NCI-H1930 (cell line): ENCODE measurements around the gene PCSK2.

Source experiments
- DNase-seq, 2 experiments: peaks; one replicate each; lab custom pipeline; 2025; lab: John Stamatoyannopoulos, UW

The PCSK2 gene

DNA sequence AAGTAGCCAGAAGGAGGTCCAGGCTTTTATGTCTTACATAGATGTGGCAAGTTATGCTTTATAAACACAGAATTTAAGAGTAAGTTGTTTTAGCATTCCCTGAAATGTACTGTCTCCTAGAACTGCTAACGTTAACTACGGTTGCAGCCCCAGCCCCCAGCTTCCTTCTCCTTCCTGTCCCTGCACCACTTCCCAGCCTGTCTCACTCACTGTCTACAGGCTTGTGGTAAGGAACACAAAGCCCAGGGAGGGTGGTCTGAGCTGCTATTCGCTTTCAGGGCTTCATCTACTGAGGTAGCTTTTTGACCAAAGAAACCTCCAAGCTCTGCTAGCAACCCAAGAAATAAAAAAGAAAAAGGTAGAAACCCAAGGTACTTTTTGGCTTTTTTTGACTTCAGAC lies 35.9 kb downstream of the PCSK2 start:
- no peak for DNase-seq

DNA sequence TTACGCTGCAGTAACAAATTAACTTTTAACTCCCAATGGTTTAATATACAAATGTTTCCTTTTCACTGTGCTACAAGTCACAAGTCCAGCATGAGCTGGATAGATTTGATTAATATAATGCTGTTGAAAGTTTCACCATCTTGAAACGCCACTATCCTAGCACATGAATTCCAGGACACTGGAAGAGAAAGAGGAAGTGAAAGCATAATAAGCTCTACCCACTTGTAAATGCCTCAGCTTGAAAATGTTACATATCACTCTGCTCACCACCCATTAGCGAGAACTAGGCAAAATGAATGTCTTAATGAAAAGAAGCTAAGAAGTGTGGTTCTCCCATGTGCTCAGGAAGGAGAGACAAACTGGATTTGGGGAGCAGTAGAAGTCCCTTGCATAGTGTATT lies 46.9 kb downstream of the PCSK2 start:
- no peak for DNase-seq

DNA sequence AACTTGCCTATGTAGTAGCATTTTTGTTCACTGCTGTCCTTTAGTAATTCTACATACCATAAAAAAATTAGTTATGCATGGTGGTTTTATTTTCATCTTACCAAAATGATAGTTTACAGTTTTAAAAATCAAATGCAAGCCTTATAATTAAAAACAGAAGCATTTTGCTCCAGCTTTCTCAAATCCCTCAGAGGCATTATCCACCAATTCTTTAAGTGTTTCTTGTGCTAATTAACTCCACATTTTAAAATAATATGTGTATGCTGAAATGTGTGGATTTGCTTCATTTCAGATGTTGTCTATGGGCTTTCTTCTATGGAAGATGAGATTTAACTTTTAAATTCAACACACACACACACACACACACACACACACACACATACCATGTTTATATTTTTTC lies 49.3 kb downstream of the PCSK2 start:
- no peak for DNase-seq

GRCh38 chr20:17281478-17281877 lies 54.6 kb downstream of the PCSK2 start:
- DNase-seq, result peak; percentile 62 to 77

- DNase-seq, result no peak
Measured at GRCh38 chr20:17282501-17282900, 55.7 kb downstream of the PCSK2 start.

DNA sequence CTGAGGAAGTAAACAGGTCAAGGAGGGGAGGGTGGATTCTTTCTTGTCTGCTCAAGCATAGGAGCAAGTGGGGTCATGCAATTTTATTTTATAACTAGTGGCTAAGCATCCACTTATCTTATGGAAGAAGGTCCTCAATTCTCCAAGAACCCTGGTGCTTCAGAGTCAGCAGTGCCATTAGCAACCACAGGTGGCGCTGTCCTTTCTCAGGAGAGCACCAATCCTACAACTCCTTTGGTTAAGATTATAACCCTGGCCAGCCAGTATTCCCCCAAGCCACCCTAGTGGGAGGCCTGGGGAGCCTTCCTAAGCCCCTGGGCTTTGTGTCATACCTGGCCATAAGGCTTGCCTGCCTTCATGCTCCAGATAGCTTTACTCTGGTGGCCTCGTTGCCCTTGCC lies 60.7 kb downstream of the PCSK2 start:
- peak in 1 of 2 experiments; percentile 18 for DNase-seq

DNA sequence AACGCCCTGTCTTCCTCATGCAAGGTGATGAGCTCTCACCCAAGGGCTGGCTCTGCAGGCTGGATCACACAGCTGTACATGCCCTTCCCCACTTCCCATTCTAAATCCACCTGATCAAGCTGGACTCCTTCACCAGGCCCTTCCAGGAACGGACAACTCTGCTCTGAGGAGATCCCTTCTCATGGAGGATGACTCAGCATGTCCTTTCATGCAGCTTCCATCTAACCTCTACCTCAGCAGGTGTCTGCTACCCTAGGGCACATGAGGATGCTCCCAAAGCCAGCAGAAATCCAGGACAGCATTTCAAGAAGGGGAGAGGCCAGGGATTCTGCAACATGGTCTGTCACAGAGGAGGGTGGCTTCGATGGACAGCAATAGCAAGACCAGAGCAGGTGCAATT lies 61.2 kb downstream of the PCSK2 start:
- no peak for DNase-seq

- DNase-seq, result no peak
Measured at GRCh38 chr20:17295151-17295726, 68.4 kb downstream of the PCSK2 start.

DNA sequence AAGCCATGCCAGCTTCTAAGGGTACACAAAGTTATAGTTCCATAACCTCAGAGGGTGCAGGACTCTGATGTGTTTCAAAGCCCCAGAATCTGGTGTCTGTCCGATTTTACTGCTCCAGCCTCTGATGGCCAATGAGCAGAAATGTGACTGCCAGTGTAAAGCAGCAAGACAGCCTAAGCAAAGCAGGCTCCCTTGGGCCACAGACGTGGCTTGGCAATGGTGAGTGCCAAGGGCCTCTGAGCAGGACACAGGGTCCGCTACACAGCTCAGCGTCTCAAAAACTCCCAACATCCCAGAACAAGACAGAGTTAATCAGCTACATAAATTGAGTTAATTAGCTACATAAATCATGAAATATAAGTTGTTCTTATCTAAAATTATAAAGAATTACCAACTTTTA lies 69.2 kb downstream of the PCSK2 start:
- no peak for DNase-seq

DNA sequence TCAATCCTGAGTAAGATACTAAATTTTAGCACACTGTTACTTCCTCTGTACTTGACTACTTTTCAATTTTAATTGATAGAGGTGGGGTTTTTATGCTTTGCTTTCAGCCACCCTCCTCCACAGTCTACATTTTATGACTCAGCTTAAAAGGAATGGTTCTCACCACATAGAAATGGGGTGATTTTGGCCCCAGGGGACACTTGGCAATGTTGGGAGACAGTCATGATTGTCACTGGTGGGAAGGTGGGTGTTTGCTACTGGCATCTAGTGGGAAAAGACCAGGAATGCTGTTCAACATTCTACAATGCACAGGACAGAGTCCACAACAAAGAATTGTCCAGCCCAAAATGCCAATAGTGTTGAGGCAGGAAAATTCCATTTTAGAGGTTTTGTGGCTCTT lies 71.3 kb downstream of the PCSK2 start:
- DNase-seq, result no peak

DNA sequence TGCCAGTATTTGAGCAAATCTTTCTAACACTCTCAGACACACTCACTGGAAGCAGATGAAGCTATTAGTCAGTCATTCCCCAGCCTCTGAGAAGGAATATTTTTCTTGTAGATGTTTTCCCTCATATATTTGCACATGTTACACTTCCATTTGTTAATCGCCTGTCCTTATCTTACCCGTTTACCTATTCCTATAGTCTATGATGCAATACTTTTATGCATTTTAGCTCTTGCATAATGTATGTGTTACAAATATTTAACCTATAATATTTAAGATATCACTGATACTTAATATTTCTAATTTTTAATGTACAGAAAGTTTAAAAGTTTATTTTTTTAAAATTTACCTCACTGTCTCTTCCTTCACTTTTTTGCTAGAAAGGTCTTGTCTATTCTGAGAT lies 71.9 kb downstream of the PCSK2 start:
- DNase-seq, result no peak

DNA sequence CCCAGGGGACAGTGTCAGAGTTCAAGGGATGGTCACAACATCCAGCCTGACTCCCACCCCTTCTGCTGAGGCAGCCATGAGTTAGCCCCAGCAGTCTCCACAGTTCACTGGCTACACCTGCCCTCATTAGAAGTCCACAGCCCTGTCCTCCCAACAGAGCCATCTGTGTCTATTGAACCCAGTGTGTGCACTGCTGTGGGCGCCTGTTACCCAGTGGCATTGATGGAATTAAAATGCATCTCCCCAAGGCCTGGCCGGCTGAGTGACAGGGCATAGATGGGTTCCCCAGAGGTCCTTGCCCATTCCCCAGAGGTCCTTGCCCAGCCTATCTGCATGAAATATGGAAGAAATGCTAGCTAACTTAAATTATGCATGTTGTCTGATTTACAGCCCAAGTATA lies 73.3 kb downstream of the PCSK2 start:
- no peak for DNase-seq

DNA sequence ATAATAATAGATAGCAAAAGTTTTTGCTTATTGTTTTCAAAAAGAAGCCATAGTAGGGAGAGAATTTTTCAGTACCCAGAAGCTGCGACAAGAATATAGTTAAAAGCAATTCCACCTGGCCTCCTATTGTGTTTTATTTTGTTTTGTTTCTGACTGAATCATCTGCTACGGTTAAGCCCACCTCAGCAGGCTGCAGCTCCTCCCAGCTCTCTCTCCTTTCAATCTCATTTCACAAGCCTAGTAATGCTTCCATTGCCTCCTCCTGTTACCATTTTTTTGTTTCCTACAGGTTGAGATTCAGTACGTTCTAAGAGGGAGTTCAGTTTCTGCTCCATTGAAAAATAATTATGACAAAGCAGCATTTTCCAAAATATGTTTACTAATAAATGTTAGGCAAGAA lies 77.9 kb downstream of the PCSK2 start:
- no peak for DNase-seq

DNA sequence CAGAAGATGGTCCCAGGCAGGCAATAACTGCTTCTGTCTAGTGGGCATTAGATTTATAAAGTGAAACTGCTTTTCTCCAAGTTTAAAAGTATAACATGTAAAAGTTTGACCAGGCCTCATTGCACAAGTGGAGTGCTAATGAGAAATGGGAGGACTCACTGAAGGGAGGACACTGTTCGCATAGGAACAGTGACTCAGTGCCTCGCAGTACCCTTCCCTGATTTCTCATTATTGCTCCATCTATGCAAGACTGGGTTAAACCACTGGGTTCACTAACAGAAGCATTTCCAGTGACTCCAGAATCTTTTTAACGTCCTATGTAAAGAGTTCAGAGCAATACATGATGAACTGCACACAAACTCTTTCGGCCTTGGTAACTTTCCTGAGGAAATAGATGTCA lies 79.6 kb downstream of the PCSK2 start:
- no peak for DNase-seq

- no peak for DNase-seq
Measured at GRCh38 chr20:17314264-17314663, 87.4 kb downstream of the PCSK2 start.

DNA sequence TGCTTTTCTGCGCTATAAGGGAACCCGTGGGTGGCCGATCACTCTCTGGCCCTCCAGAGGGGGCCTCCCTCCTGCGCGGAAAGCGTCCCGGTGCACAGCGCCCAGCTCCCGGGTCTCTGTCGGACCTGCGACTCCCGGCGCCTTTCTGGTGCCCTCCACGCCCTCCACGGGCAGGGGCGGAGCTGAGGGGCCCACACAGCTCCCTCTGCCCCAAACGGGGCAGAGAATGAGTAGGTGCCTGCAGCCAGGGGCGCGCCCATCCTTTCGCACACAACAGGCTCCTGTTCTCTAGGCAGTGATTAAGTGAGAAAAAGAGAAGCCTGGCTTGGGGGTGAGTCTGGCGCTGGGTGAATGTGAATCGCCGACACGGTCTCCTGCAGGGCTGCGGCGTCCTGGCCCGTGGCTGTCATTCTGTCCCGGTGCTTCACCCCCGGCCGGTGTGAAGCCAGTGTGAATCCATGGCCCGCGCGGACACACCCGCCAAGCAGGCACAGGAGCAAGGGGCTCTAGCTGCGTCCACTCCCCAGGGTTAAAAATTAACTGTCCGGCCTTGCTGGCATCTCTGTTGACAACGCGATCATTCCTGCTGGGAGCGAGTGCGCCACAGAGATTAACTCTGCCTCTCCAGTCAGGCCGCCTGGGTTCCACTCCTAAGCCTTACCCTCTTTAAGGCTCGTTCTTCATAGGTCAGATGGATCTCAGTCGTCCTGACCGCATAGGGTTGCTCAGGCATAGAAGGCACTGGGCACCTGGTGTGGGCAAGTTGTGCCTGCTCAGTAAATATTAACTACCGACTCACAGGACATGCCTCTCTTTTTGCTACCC lies 88.8 kb downstream of the PCSK2 start:
- DNase-seq, result no peak

DNA sequence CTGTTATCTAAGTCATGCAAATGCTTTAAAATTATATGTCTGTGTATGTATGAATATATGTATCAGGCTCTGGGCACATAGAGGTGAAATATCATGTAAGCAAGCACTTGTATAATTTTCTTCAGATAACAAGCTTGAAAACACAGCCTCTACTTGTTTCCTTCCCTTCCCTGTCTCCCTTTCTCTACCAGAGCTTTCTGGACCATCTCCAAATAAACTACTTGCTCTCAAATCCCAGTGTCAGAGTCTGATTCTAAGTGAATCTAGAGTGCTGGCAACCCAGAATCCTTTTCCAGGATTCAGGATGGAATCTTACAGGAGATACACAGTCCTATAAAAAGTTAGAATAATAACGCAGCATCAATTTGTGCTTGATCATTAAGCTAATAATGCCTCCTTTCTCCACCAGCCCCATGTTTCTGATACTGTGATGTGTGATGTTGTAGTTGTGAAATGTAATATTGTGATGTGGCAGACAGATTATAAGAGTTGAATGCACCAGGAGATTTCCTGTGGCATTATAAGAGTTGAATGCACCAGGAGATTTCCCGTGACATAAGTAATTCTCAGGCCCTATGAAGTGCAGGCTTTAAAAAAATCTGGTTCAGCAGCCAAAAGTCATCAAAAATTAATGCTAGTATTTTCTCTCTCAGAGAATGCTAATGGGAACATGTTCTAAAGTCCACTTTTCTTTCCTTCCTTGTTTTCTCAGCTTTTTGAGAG lies 89.6 kb downstream of the PCSK2 start:
- DNase-seq, result no peak

GRCh38 chr20:17317341-17317740 lies 90.5 kb downstream of the PCSK2 start:
- DNase-seq, result no peak

- no peak for DNase-seq
Measured at GRCh38 chr20:17320456-17320855, 93.6 kb downstream of the PCSK2 start.

DNA sequence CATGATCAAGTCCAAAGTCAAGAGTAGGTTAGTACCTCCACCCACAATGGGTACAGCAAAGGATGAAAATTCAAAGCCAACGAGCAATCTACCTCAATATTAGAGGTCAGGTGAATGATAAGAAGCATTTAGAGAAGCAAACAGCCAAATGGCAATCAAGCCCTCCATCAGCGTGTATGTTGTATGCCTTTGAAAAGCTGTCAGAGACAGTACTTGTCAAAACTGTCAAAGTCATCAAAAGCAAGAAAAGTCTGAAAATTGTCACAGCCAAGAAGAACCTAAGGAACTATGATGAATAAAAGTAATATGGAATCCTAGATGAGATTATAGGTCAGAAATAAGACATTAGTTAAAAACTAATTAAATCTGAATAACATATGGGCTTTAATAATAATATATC lies 99.3 kb downstream of the PCSK2 start:
- no peak for DNase-seq

DNA sequence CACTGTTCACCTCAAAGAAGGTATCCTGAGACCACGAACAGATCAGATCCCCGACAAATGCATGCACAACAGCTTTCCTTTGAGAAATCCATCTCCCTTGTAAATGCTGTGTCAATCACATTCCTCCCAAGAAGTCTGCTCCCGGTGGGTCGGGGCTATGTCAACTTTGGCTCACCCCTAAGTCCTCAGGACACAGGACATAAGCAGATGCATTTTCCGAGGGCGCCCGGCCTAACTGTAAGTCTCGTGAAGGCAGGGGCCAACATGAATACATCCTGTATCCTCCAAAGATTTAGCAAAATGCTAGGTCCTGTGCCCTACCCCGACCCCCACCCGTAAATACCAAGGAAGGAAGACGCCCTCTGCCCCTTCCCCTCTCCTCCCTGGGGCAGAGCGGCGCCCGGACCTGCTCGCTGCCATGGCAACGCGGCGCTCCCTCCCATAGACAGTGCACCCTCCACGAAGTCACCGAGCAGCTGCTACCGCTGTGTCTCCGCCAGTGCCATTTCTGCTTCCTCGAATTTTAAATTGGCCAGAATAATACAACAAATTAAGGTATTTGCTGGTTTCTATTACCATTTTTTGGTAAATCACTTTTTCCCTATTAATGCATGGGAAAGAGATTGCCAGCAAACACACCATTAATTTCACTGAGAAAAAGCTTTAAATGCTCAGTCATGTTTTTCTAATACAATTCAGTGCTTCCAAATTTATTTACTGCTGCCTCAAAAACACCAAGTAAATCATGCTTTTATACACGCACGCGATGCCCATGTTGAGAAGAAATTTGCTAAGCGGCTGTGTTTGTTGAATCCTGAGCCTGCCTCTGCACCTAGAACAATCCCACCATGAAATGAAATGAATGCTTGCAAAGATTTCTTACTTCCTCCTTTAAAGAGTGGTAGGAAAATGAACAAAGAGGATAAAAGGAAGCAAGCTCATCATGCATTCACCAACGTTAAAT lies 100.6 kb downstream of the PCSK2 start:
- peak; percentile 25 to 43 for DNase-seq

DNA sequence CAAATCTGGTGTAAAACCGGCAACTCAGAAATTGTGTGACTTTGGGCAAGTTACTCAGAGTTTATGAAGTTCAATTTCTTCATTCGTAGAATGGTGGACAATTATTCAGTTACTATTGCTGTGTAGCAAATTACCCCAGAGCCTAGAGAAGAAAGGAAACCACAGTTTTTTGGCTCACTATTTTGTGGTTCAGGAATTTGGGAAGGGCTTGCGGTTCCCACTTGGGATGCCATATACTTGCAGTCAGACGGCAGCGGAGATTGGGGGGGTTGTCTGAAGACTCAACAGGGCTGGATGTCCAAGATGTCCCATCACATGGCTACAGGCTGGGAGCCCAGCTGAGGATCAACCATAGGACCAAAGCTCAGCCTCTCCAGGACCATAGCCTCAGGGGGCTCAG lies 108.1 kb downstream of the PCSK2 start:
- DNase-seq, result no peak
